ENCODE results near the gene TTC39C.

- no peak for TF ChIP-seq CTCF (conservative IDR thresholded peaks at IDR 0.05; ENCODE audit: low read depth, low read length)
- TF ChIP-seq EZH2 (IDR thresholded peaks at IDR 0.05; ENCODE audit: borderline replicate concordance, low read depth, low read length, poor library complexity, severe bottlenecking) = no peak
Observed at GRCh38 chr18:24015639-24016631, 1.4 kb downstream of the TTC39C start.
